Measurements from ENCODE around the gene ZMYM5. TPM values are rescaled to one million over a fixed set of nuclear protein-coding genes. Genes with fewer than 3 reads are reported as not detected.

ZMYM5 gene
- total RNA-seq: 18.5 TPM

DNA sequence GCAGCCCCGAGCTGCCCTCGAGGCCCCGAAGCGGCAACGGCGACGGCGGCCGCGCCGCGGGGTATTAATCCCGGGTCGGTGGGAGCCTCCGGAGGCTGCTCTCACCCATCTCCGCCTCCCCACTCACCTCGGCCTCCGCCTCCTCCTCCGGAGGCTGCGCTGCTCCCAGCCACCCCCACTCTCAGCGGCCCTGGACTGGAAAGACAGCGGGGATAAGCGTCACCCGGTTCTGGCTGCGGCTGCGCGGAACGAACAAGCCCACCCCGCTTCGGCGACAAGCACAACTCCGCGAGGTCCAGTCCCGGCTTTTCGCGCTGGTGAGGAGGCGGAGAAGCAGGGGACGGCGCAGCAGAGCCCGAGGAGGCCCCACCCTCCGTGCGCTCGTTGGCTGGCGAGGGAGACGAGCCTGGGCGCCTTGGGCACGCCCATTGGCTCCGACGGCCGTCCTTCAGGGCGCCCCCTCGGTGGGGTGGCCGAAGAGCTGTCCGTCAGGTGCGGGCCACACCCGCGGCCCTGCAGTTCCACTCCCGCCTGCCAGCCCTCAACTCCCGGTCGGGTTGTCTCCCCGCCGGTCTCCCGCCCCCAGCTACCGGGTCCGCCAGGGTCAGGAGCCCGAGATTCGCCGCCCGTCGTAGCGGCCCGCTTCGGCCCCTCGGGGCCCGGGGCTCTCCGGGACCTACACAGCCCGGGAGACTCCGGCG lies at the start of gene ZMYM5:
ZMYM5 (minus strand) TSS at position 327 of the 701 bp plus-strand sequence. CDS start 11,469 bp downstream, outside the sequence.

DNA sequence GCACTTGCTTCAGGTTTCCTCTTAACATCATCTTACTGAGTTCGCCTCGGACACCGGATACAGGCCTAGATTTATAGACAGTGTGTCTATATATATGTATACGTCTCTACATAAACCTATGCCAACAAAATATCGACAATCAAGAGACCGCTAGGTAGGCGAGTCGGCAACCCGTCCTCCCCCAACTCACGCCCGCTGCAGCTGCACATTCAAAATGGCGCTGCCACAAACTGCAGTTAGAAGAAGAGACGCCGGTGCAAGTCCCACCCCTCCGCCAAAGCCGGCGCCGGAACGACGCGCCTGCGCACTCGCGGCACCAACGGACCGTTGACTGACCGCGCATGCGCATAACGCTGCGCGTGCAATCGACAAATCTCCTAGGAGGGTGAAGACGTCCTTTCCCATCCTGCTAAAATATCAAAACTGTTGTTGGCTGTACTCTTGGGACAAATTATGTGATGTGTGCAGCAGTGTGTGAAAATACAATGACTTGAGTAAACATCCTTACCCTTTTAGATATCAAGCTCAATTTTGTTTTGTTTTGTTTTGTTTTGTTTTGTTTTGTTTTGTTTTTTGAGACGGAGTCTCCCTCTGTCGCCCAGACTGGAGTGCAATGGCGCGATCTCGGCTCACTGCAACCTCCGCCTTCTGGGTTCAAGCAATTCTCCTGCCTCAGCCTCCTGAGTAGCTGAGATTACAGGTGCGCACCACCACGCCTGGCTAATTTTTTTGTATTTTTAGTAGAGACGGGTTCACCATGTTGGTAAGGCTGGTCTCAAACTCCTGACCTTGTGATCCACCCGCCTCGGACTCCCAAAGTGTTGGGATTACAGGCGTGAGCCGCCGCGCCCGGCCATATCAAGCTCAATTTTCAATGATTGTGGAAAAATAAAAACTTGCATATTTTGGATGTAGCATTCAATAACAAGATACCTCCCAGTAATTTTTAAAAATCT lies 80.4 kb downstream of the ZMYM5 start, which contains the start of gene PSPC1:
PSPC1 (minus strand) TSS at position 219 of the 956 bp plus-strand sequence; CDS start at position 31, 188 bp downstream.

Other genes starting within 250 kb of the ZMYM5 start
- gene MPHOSPH8, start 230.0 kb downstream of the ZMYM5 start, total RNA-seq: 23.1 TPM
- gene PSPC1, start 80.7 kb downstream of the ZMYM5 start, total RNA-seq: 88.7 TPM
- gene ZMYM2, start 95.1 kb upstream of the ZMYM5 start, total RNA-seq: 177 TPM